SK-N-SH treated with all-trans-retinoic acid at 6 μM for 48 hours (cell line): ENCODE data around the gene RBFOX2.

Source experiments
- ARNTL ChIP-seq: fragments of 450-650 bp; formaldehyde crosslinking; IDR thresholded peaks from 2 replicates; pipeline ENCODE4 v1.5.0; 2020; ENCODE audit warnings: low read depth, mild to moderate bottlenecking, moderate library complexity, borderline replicate concordance
- ESRRG ChIP-seq: fragments of 250-450 bp; sonication (Bioruptor Pico); IDR thresholded peaks from 2 replicates; pipeline ENCODE4 v1.6.1; 2021; ENCODE audit warnings: mild to moderate bottlenecking
- POU6F1 ChIP-seq: fragments of 250-450 bp; sonication (Bioruptor Pico); IDR thresholded peaks from 2 replicates; pipeline ENCODE4 v1.8.0; 2021; ENCODE audit warnings: low read depth, mild to moderate bottlenecking, moderate library complexity, borderline replicate concordance
- PPARA ChIP-seq: fragments of 250-450 bp; sonication (Bioruptor Pico); IDR thresholded peaks from 2 replicates; pipeline ENCODE4 v1.5.0; 2020; ENCODE audit warnings: mild to moderate bottlenecking, borderline replicate concordance
- TCF4 ChIP-seq: fragments of 250-450 bp; sonication (Bioruptor Pico); IDR thresholded peaks from 2 replicates; pipeline ENCODE4 v1.8.0; 2021; ENCODE audit warnings: mild to moderate bottlenecking, moderate library complexity, borderline replicate concordance
- ZFP30 ChIP-seq: fragments of 450-650 bp; formaldehyde crosslinking; IDR thresholded peaks from 2 replicates; pipeline ENCODE4 v1.5.0; 2022; ENCODE audit warnings: mild to moderate bottlenecking, moderate library complexity
- ZNF565 ChIP-seq: fragments of 450-650 bp; formaldehyde crosslinking; conservative IDR thresholded peaks from 2 replicates; pipeline ENCODE4 v1.5.0; 2020; ENCODE audit warnings: low read depth, mild to moderate bottlenecking, moderate library complexity
- TF ChIP-seq, protein P1 (sequence below): fragments of 250-450 bp; sonication (Bioruptor Pico); IDR thresholded peaks from 2 replicates; pipeline ENCODE4 v1.8.0; 2020; ENCODE audit warnings: mild to moderate bottlenecking, moderate library complexity, borderline replicate concordance

- no peak for TF ChIP-seq ZFP30 (CRISPR knock-in tag)
- TF ChIP-seq PPARA (CRISPR knock-in tag), result no peak
- TF ChIP-seq, protein P1, sequence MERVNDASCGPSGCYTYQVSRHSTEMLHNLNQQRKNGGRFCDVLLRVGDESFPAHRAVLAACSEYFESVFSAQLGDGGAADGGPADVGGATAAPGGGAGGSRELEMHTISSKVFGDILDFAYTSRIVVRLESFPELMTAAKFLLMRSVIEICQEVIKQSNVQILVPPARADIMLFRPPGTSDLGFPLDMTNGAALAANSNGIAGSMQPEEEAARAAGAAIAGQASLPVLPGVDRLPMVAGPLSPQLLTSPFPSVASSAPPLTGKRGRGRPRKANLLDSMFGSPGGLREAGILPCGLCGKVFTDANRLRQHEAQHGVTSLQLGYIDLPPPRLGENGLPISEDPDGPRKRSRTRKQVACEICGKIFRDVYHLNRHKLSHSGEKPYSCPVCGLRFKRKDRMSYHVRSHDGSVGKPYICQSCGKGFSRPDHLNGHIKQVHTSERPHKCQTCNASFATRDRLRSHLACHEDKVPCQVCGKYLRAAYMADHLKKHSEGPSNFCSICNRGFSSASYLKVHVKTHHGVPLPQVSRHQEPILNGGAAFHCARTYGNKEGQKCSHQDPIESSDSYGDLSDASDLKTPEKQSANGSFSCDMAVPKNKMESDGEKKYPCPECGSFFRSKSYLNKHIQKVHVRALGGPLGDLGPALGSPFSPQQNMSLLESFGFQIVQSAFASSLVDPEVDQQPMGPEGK (CRISPR knock-in tag), result no peak
- TF ChIP-seq POU6F1, result no peak
- TF ChIP-seq ZNF565 (CRISPR knock-in tag), result no peak
- no peak for TF ChIP-seq ARNTL (CRISPR knock-in tag)
- TF ChIP-seq ESRRG (CRISPR knock-in tag), result no peak
- no peak for TF ChIP-seq TCF4
Observed at GRCh38 chr22:35952576-35952975, 76.0 kb downstream of the RBFOX2 start.
